Glomerular visceral epithelial cell (primary cell): Measurements from ENCODE around the gene TRAF3.
"Not testable (repeated sequence)": the region's sequence is repeated elsewhere in the genome, so short reads cannot be mapped to it uniquely, and the experiment has no call there.

Source experiments
- DNase-seq: peaks from one replicate; pipeline ENCODE4 v3.0.0-alpha.2; 2016; ENCODE audit errors: extremely low spot score

The TRAF3 gene

DNA sequence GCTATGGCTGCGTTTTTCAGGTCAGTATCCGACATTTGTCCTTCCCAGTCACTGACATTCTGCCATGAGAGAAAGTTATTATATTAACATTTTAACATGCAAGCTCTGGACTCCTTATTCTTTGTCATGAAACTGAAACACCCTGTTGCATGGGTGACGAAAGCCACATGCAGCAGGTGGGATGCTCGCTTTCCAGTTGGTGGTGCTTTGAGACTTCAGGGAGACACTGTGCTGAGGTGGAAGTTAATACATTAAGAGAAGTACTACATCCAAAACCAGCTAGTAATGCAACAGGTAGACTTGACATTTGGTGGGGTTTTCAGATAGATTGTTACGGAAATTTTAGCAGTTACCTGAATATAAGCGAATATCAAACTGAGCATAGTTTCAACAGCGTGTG is 112.4 kb downstream of the TRAF3 start:
- no peak for DNase-seq

DNA sequence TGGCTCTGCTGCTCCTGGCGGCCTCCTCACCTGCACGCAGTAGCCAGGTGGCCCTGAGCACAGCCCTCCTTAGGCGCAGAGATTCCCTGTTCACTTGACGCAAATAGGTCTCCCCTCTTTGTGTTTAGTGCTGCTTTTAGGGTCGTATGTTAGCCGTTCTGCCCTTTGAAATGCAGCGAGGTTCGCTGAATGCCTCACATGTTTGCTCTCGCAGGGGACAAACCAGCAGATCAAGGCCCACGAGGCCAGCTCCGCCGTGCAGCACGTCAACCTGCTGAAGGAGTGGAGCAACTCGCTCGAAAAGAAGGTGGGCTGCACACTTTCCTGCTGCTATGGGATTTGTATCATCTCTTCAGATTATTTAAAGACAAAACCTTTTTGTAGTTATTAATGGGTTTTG is 113.9 kb downstream of the TRAF3 start:
- no peak for DNase-seq

DNA sequence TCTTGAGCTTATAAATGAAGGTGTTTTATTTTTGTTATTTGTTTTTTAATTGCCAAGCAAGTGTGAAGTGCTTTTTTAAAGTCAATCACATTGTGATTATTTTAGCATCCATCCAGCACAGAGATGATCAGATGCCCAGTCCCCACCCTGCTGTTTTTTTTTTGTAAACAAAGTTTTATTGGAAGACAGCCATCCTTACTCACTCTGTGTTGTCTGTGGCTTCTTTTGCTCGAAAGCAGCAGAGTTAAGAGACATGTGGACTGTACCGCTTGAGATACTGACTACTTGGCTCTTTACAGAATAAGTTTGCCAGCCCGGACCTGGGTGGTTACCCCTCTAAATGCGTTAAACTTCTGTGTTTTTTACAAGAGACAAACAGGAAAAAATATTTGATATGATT is 114.3 kb downstream of the TRAF3 start:
- no peak for DNase-seq

DNA sequence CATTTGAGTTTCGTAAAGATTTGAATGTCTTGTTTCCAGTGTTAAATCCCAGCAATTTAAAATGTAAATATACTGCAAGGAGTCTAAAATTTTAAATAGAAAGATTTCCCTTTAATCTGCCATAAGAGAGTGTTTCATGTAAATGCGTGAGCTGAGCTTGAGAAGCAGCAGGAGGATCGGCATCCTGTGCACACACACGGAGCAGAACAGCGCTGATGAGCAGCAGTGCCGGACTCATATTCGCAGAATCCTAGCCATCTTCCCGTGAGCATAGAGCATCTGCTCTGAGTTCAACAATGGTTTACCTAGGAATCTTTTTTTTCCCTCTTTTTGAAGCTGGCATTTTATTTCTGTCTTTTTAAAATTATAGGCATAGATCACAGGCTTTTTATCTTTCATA is 115.4 kb downstream of the TRAF3 start:
- DNase-seq: no peak

DNA sequence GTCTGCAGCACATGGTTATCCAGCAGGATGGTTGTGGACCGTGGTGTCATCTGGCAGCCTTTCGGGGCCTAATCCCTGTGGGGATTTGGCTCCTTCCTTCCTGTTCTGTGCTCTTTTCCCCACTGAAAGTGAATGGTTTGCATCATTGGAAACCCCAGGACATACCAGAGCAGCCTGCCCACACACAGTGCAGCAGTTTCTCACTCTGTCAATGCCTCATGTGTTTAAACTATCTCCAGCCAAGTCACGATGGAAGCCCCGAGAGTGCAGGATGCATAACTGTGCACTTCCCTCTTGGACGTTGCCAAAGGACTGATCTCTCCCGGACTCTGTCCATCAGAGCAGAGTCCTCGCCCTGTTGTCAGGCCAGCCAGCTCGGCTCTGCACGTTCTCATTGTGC is 116.2 kb downstream of the TRAF3 start:
- DNase-seq: no peak

DNA sequence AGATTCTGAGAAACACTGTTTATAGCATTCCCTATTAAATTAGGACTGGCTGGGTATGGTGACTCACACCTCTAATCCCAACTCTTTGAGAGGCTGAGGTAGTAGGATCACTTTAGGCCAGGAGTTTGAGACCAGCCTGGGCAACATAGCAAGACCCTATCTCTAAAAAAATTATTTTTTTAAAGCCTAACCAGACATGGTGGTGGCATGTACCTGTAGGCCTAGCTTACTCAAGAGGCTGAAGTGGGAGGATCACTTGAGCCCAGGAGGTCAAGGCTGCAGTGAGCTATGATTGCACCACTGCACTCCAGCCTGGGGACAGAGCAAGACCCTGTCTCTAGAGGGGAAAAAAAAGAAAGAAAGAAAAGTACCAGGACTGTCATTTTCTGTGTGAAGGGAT is 119.5 kb downstream of the TRAF3 start:
- not testable (repeated sequence) for DNase-seq

DNA sequence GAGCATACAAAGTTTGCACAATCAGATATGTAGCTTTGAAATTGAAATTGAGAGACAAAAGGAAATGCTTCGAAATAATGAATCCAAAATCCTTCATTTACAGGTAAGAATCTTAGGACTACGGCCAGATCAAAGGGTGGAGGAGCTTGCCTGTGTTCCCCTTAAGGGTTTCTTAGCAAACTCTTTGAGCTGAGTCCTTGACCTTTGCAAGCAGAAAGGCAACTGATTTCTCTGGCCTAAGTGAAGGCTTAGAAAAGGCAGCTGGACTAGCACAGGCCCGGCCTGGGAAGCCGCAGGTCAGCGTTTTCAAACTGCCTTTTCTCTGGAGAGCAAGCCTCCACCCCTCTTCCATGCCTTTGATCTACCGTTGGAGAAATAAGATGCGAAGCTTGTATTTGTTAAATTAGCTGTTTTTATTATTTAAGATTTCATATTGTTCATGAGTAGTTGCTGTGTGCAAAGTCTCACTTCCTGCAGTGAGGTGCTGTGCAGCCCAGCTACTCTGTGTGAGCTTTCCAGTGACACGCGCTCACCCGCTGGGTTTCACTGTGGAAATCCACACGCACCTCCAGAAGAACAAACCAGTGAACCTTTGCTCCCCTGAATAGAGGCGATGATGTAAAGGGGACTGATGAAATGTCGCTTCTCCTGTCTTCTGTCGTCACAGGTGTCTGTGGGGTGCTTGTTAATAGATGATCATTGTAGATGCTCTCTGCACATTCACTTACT is 120.2 kb downstream of the TRAF3 start:
- DNase-seq: no peak

DNA sequence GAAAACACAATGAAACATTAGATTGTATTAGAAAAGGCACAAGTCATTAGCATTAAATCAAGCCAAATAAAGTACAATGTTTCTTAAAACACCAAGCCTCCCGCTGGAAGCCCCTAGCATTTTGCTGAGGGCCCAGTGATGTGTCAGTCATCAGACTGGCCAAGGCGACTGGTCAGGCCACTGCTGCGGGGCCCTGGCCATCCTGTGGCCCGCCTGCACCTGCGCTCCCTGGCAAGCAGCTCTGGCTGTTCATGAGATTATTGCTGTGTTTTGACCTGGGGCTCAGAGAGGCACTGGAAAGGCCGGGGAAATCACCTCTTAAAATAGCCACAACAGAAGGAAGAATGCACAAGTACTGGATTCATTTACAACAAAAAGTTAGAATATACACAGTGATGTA is 121.0 kb downstream of the TRAF3 start:
- DNase-seq: no peak

DNA sequence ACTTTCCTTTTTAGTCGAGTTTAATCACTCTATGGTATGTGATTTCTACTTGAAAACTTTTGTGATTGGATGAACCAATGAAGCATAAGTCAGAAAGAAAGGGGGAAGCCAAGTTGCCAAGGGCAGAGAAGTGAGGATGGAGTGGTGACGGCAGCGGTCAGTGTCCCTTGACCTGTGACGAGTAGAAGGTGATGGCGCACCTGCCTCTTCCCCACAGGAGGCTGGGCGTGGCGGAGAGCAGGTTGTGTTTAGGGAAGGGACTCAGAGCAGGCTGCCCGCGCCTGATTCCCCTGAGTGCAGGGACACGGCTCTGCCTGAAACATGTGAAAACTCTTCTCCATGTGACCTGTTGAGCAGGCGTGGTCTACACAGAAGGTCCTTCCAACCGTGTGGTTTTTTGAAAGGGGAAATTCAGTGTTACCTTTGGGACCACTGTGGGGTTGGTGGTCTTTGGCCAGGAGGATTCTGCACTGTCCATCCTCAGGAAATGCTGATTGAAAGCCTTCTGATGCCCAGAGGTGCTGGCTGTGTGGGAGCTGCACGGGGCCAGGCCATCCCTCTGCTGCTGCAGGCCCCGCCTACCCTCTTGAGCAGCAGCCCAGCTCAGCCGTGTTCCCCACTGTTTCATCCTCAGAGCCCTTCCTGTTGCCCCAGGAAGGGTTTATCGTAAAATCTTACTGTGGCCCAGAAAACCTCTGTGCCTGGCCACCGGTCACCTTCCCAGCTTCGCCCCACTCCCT is 121.7 kb downstream of the TRAF3 start:
- DNase-seq: no peak

DNA sequence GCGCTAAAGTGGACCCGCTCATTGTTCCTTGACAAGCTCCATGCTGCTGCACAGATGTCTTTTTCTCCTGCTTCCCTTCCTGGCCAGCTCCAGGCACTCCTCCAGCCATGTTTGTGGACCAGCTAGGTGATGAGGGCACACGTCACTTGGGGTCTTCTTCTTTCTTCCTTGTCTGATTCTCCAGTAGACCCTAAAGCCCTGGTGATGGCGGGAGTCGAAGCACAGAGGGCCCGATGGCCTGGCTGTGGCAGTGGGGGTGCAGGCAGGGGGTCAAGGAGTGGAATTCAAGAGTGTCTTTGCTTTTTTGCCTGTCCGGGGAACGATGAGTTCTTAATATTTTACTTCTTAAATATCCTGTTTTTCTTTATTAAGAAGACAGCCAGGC is 122.3 kb downstream of the TRAF3 start:
- no peak for DNase-seq

DNA sequence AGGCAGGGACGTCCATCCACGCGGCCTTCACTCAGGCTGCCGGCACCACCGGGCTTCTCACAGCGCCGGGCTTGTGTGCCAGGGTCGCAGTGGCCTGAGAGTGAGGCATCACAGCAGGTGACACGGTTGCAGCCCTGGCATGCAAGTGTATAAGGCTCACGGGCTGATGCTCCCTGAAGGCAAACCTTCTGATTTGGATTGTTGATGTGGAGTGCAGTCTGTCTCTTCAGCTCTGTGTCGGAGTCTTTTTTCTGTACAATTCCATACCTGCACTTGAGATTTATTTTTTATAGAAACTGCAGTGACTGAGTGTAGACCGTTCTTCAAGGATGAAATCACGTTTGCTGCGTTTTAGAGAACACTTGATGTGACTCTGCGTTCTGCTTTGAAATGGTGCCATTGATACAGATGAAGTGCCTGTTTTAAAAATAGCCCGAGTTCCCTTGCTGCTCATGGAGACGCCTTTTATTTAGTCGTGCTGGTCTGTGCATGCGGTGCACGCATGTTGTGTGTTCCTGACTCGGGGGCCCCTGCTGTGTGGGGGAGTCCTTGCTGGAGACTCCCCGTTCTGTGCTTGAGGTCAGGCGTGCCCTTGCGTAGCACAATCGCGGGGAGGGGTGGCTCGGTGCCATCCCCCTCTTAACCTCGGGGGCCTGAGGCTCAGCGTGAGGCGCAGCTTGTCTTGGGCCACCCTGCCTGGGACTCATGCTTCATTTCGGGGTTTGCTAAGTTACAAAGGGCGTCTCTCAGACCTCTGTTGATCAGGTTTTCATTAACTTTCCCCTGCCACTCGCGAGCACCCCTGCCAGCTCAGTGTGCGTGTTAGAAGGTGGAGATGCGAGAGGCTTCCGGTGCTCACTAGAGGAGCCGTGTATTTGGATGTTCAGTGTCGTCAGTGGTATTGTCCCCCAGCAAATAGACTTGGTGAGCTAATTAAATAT is 123.7 kb downstream of the TRAF3 start:
- no peak for DNase-seq

DNA sequence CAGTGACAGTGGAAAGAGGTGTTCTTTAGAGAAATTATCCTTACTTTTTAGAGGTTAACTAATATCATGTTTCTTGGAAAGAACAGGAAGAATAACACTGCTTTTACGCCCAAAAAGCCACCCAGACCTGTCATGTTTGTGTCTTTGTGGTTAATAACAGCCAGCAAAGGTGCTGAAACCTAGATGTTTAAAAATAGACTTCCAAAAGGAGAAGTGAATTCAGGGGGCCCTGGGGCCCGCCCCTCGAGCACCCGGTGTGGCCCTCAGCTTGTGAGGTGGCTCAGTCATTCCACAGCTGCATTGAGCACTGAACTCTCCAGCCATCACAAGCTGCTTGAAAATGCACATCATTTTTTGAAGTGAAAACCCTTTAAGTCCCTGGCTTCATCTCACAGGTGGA is 124.4 kb downstream of the TRAF3 start:
- no peak for DNase-seq

DNA sequence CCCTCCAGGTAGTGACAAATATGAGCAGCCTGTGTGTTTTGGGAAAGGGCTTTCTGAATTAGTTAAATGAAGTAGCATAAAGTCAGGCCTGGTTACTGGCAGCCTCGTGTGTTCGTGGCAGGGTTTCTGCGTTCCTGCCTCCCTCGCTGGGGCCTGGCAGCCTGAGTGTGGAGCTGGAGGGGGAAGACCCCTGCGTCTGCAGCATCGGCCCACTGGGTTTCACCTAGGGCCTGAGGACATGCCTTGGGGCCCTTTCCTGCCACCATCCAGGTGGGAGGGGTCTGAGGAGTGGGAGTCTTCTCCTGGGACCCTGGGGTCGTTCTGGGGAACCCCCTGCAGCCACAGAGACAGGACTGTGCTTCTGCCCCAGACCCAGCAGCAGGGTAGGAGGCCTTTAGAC is 124.8 kb downstream of the TRAF3 start:
- no peak for DNase-seq

DNA sequence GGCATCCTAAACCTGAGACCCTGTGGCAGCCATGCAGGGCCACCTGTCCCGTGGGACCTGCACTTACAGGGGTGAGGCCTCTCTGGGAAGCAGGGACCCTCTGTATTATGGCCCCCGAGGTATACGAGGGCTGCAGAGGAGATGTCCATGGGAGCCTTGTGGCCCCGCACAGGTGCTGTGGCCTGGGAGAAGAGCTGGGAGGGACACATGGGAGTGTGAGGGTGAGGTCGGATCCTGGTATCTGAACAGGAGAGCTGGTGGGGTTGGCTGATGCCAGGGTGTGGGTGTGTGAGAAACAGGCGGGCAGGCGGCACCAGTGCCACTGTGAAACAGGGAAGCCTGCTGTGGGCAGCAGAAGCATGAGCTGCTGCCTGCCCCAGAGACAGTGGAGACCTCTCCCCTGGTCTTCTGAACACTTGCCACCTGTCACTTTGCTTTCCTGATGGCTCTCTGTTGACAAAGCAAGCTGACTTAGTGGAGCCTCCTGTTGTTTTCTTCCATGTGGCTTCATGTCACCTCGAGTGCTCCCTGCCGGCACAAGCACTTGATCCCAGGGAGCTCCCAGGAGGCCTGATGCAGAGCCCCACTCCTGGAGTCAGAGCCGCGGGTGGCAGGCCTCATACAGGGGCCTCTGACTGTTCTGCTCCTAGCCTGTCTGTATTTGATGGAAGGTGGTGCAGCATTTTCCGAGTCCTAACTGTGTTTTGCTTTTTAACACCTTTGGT is 125.4 kb downstream of the TRAF3 start:
- DNase-seq: no peak

DNA sequence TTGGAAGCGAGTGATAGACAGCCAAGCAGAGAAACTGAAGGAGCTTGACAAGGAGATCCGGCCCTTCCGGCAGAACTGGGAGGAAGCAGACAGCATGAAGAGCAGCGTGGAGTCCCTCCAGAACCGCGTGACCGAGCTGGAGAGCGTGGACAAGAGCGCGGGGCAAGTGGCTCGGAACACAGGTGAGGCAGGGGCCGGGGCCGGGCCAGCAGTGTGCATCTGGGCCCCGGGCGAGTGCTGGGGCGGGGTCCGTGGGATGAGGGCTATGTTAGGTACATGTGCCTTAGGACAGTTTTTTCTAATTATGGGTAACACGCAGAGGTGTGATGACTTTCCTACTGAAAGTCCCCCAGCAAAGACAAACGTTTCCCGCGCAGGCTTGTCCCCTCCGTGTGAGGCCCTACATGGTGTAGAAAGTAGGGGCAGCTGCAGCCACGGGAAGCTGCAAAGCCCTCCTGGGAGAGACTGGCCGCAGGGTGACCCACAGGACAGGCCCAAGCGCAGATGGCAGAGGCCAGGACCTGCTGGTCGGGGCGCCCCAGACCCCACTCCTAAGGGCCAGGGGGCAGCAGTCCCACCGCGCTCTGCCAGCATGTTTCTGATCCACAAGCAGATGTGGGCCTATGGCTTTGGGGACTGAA is 126.1 kb downstream of the TRAF3 start:
- DNase-seq: no peak

DNA sequence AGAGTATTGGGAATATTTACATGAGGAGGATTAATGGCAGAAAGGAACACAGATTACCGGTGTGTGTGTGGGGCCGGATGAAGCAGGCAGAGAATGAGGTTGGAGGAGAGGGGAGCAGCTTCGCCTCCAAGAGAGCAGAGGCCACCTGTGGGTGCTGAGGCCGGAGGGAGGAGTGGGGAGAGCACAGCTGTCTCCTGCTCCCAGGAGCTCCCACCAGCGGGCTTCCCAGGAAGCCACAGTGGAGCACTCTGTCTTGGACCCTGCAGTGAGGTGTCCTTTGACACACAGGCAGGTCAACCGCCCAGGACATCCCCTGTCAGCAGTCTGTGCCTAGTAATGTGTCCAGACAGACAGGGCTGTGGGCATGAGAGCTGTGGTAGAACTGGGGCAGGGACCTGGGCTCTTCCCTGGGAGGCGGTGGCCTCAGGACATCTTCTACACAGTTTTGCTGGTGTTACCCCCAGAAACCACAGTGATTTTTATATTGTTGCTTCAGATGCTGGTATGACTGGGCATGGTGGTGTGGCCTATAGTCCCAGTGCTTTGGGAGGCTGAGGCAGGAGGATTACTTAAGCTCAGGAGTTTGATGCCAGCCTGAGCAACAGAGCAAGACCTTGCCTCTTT is 126.8 kb downstream of the TRAF3 start:
- DNase-seq: no peak

DNA sequence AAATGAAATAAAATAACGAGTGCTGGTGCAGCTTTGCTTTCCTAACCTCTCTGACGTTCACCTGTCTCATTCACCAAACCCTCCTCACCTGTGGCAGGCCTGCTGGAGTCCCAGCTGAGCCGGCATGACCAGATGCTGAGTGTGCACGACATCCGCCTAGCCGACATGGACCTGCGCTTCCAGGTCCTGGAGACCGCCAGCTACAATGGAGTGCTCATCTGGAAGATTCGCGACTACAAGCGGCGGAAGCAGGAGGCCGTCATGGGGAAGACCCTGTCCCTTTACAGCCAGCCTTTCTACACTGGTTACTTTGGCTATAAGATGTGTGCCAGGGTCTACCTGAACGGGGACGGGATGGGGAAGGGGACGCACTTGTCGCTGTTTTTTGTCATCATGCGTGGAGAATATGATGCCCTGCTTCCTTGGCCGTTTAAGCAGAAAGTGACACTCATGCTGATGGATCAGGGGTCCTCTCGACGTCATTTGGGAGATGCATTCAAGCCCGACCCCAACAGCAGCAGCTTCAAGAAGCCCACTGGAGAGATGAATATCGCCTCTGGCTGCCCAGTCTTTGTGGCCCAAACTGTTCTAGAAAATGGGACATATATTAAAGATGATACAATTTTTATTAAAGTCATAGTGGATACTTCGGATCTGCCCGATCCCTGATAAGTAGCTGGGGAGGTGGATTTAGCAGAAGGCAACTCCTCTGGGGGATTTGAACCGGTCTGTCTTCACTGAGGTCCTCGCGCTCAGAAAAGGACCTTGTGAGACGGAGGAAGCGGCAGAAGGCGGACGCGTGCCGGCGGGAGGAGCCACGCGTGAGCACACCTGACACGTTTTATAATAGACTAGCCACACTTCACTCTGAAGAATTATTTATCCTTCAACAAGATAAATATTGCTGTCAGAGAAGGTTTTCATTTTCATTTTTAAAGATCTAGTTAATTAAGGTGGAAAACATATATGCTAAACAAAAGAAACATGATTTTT is 128.2 kb downstream of the TRAF3 start:
- no peak for DNase-seq

DNA sequence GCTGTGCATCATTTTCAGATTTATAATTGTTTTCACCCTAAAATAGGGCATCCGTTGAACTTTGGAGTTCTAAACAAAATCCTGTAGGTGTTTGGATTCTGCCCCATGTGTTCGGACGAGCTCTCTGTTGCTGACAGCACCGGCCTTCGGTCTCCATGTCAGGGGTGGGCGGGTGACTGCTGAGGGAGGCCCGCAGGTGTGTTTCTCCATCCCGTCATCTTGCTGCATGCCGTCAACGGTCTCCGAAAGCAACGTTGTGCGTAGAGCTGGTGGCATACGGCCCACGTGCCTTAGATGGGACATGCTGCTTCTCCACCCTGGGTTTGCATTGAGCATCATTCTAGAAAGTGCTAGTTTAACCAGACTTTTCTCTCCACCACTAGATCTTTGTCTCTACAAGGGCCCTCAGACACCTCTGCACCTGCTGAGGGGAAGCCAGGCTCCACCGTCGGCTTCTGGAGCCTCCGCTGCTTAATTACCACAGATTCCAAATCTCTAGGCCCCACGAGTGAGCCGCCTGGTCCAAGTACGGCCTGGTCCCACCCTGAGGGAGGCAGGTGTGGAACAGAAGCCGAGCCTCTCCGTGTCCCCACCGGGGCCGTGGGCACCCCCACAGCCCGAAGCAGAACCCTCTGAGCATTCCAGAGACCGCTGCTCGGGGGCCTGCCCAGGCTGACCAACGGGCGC is 129.5 kb downstream of the TRAF3 start:
- no peak for DNase-seq

DNA sequence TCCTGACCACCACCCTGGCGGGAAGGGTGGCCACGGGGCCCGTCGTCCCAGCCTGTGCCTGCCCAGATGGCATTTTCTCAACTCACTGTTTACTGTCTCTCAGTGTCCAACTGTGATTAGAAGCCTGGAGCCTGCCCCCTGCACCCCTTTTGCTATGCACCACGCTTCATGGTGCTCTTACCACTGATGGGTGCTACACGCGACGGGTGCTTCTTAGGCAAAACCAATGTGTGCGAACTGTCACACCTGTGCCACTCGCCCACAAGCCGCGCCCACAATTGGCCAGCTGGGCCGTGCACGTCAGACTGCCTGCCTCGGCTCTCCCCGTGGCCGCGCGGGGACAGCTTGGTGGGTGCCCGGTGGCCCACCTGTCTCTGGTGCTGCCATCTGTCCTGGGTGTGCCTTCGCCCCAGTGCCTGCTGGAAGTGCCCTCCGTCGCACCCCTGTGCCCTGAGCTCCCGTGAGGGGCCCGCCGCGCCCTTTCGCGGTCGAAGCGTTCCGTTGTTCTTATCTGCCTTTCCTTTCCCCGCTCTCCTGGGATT is 130.1 kb downstream of the TRAF3 start:
- no peak for DNase-seq
